ENCODE data around the gene SASS6.

DNA sequence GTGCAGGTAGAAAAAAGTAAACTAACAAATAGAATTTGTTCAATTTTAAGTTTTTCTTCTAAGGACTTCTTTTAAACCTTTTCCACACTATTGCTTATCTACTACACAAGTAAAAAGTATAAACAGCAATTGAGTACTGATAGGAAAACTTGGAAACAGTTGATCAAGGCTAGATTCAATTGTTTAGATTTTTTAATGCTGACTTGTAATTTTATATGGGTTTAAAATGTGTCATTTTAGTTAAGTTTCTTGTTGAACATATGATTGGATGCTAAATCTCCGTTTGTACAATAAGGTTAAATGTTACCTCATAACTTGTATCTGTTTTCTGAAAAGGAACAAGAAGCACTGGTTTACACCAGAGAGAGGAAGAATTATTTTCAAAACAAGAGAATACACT is 5.5 kb downstream of the SASS6 start:
- TF ChIP-seq POLR2A (IDR thresholded peaks at IDR 0.05; ENCODE audit: low read length) = no peak
- no peak for TF ChIP-seq GATA1 (IDR thresholded peaks at IDR 0.05; ENCODE audit: low read depth, low read length)

Data from erythroblast (primary cell).